GM21381 (cell line): ENCODE measurements around the gene NUTF2.

Experiments used
- ATAC-seq: cut with Tn5 transposase; IDR thresholded peaks from one replicate; pipeline ENCODE4 v1.9.1; 2021; ENCODE audit warnings: mild to moderate bottlenecking, moderate library complexity; ENCODE audit not compliant: unreplicated experiment

NUTF2 gene

GRCh38 chr16:67846320-67847063, at the start of gene NUTF2:
Gene NUTF2, plus strand, starts transcription at chr16:67846933. Its CDS starts 18,198 bp downstream, at chr16:67865131.
- peak; percentile 48 for ATAC-seq

GRCh38 chr16:67800338-67800926, 46.3 kb upstream of the NUTF2 start:
- no peak for ATAC-seq

- no peak for ATAC-seq
These were observed 45.5 kb upstream of the NUTF2 start for GRCh38 chr16:67801241-67801640.

GRCh38 chr16:67801883-67802282, 44.9 kb upstream of the NUTF2 start:
- no peak for ATAC-seq

GRCh38 chr16:67803894-67804293, 42.8 kb upstream of the NUTF2 start:
- no peak for ATAC-seq

- no peak for ATAC-seq
These were observed 41.7 kb upstream of the NUTF2 start for GRCh38 chr16:67804853-67805542.

- ATAC-seq = peak; percentile 4
These were observed 40.9 kb upstream of the NUTF2 start for GRCh38 chr16:67805718-67806427.

- peak; percentile 88 for ATAC-seq
These were observed 40.1 kb upstream of the NUTF2 start, which contains the start of the genes RANBP10 and TSNAXIP1 for GRCh38 chr16:67806428-67807147. Gene RANBP10, minus strand, starts transcription at chr16:67806560. Its CDS starts 24 bp downstream, at chr16:67806536. Gene TSNAXIP1, plus strand, starts transcription at chr16:67806889. Its CDS starts 261 bp downstream, at chr16:67807150.

- ATAC-seq = no peak
These were observed 39.5 kb upstream of the NUTF2 start for GRCh38 chr16:67807148-67807682.

- ATAC-seq = no peak
These were observed 34.8 kb upstream of the NUTF2 start for GRCh38 chr16:67811899-67812298.

GRCh38 chr16:67814567-67814966, 32.2 kb upstream of the NUTF2 start:
- ATAC-seq = no peak

GRCh38 chr16:67820608-67821259, 26.0 kb upstream of the NUTF2 start:
- ATAC-seq = no peak

- ATAC-seq = no peak
These were observed 24.2 kb upstream of the NUTF2 start for GRCh38 chr16:67822511-67822910.

- no peak for ATAC-seq
These were observed 21.6 kb upstream of the NUTF2 start for GRCh38 chr16:67825119-67825518.

GRCh38 chr16:67825906-67826305, 20.8 kb upstream of the NUTF2 start:
- no peak for ATAC-seq

GRCh38 chr16:67828651-67829050, 18.1 kb upstream of the NUTF2 start:
- ATAC-seq = no peak

- ATAC-seq = no peak
These were observed 13.7 kb upstream of the NUTF2 start for GRCh38 chr16:67833030-67833414.

- ATAC-seq = peak; percentile 98
These were observed 13.1 kb upstream of the NUTF2 start for GRCh38 chr16:67833415-67834241.

- no peak for ATAC-seq
These were observed 12.5 kb upstream of the NUTF2 start for GRCh38 chr16:67834242-67834614.
